ENCODE results near the gene GPR21.

GPR21 gene

GRCh38 chr9:123069010-123069481 lies 35.6 kb downstream of the GPR21 start:
- Histone ChIP-seq H3K9me3 (ENCODE audit: insufficient read depth, low read length) (no peaks in the 10 kb centered on the region), H3K36me3 (ENCODE audit: low read length) (peaks cover 24% of the 10 kb centered on the region)
- TF ChIP-seq EZH2phosphoT487 (conservative IDR thresholded peaks at IDR 0.05; ENCODE audit: low read length), result no peak
- TF ChIP-seq CTCF (IDR thresholded peaks at IDR 0.05; ENCODE audit: insufficient read depth, low read length, poor library complexity, severe bottlenecking), result no peak

GRCh38 chr9:123070198-123070597 lies 36.7 kb downstream of the GPR21 start:
- Histone ChIP-seq H3K4me2 (ENCODE audit: low read depth, low read length, poor library complexity, severe bottlenecking) (no peak overlapping the region), H3K4me3 (ENCODE audit: insufficient read depth, low read length, poor library complexity, severe bottlenecking) (no peak overlapping the region), H3K27me3 (ENCODE audit: low read length) (no peaks in the 10 kb centered on the region), H3K9ac (ENCODE audit: low read length) (no peak overlapping the region), H3K79me2 (ENCODE audit: insufficient read depth, low read length) (no peaks in the 10 kb centered on the region), H3K36me3 (ENCODE audit: low read length) (peaks cover 24% of the 10 kb centered on the region), H2AFZ (ENCODE audit: low read depth, low read length, severe bottlenecking) (no peak overlapping the region), H3K9me2 (replicated peaks; ENCODE audit: insufficient read depth, low read length) (no peaks in the 10 kb centered on the region), H3F3A (ENCODE audit: insufficient read depth) (0 out of 2 replicates have a peak, but pooled peaks cover 4% of the 10 kb centered on the region), H3K9me3 (ENCODE audit: insufficient read depth, low read length) (no peaks in the 10 kb centered on the region), H3K27ac (ENCODE audit: low read depth, low read length) (no peak overlapping the region), H4K20me1 (ENCODE audit: low read depth, low read length) (no peaks in the 10 kb centered on the region)
- TF ChIP-seq CTCF (IDR thresholded peaks at IDR 0.05; ENCODE audit: insufficient read depth, low read length, poor library complexity, severe bottlenecking) (no peak), EZH2phosphoT487 (conservative IDR thresholded peaks at IDR 0.05; ENCODE audit: low read length) (no peak)

More at GRCh38 chr9:123069010-123069481, 35.6 kb downstream of the GPR21 start:
- H3K9me2 ChIP-seq (replicated peaks; ENCODE audit: insufficient read depth, low read length), result no peaks in the 10 kb centered on the region
- H4K20me1 ChIP-seq (ENCODE audit: low read depth, low read length), result no peaks in the 10 kb centered on the region
- no peak overlapping the region for H3K9ac ChIP-seq (ENCODE audit: low read length)
- H3K27ac ChIP-seq (ENCODE audit: low read depth, low read length), result no peak overlapping the region
- no peak overlapping the region for H2AFZ ChIP-seq (ENCODE audit: low read depth, low read length, severe bottlenecking)
- 0 out of 2 replicates have a peak, but pooled peaks cover 4% of the 10 kb centered on the region for H3F3A ChIP-seq (ENCODE audit: insufficient read depth)
- H3K79me2 ChIP-seq (ENCODE audit: insufficient read depth, low read length), result no peaks in the 10 kb centered on the region
- H3K27me3 ChIP-seq (ENCODE audit: low read length), result no peaks in the 10 kb centered on the region
- H3K4me2 ChIP-seq (ENCODE audit: low read depth, low read length, poor library complexity, severe bottlenecking), result no peak overlapping the region
- H3K4me3 ChIP-seq (ENCODE audit: insufficient read depth, low read length, poor library complexity, severe bottlenecking), result no peak overlapping the region

GRCh38 chr9:123072407-123072995 lies 39.0 kb downstream of the GPR21 start:
- no peak for TF ChIP-seq CTCF (IDR thresholded peaks at IDR 0.05; ENCODE audit: insufficient read depth, low read length, poor library complexity, severe bottlenecking)
- no peak for TF ChIP-seq EZH2phosphoT487 (conservative IDR thresholded peaks at IDR 0.05; ENCODE audit: low read length)
- no peak overlapping the region for H3K9ac ChIP-seq (ENCODE audit: low read length)

More at GRCh38 chr9:123072407-123072995, 39.0 kb downstream of the GPR21 start:
- Histone ChIP-seq H3K27me3 (ENCODE audit: low read length) (no peaks in the 10 kb centered on the region), H3K36me3 (ENCODE audit: low read length) (peaks cover 20% of the 10 kb centered on the region), H3K9me3 (ENCODE audit: insufficient read depth, low read length) (no peaks in the 10 kb centered on the region), H3K4me3 (ENCODE audit: insufficient read depth, low read length, poor library complexity, severe bottlenecking) (no peak overlapping the region), H3F3A (ENCODE audit: insufficient read depth) (0 out of 2 replicates have a peak, but pooled peaks cover 4% of the 10 kb centered on the region), H4K20me1 (ENCODE audit: low read depth, low read length) (no peaks in the 10 kb centered on the region), H3K27ac (ENCODE audit: low read depth, low read length) (no peak overlapping the region), H2AFZ (ENCODE audit: low read depth, low read length, severe bottlenecking) (no peak overlapping the region), H3K4me2 (ENCODE audit: low read depth, low read length, poor library complexity, severe bottlenecking) (no peak overlapping the region), H3K79me2 (ENCODE audit: insufficient read depth, low read length) (no peaks in the 10 kb centered on the region), H3K9me2 (replicated peaks; ENCODE audit: insufficient read depth, low read length) (no peaks in the 10 kb centered on the region)
